Fibroblast of pulmonary artery (primary cell): ENCODE data around the gene SPATS1.
A peak's percentile ranks its signal among the peaks of the same experiment; 100 is the strongest.
"Not testable (repeated sequence)": the region's sequence is repeated elsewhere in the genome, so short reads cannot be mapped to it uniquely, and the experiment has no call there.

ENCODE experiments used
- DNase-seq: peaks from one replicate; pipeline ENCODE4 v3.0.0-alpha.2; 2010; ENCODE audit warnings: low read depth
- H3K4me3 ChIP-seq: replicated peaks from 2 replicates; pipeline ENCODE4 v1.5.1; 2011; ENCODE audit warnings: low read depth, mild to moderate bottlenecking, control low read depth, low read length, moderate library complexity
- TF ChIP-seq, protein P1 (sequence below): IDR thresholded peaks from 2 replicates; pipeline ENCODE4 v1.5.1; 2011; ENCODE audit warnings: mild to moderate bottlenecking, control low read depth, low read length, inconsistent platforms; ENCODE audit errors: missing control alignments

Gene SPATS1

DNA sequence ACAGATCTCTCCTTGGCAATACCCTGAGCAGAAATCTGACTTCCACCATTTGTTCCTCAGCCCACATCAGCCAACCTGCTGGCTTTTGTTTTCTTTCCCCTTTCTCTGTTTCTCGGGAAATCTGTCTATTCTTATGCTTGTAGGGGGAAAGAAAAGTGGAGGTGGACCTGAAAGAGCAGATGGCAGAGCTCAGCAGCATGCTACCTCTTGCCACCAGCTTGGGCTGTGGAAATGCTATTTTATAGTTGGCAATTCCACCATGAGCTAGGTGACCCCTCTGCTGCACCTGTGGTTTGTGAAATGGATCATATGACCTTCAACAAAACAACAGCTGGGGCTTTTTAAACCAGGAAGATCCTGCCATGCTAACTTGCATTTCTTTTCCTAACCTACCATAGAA is 6.8 kb upstream of the SPATS1 start:
- no peak for DNase-seq
- no peak overlapping the region for H3K4me3 ChIP-seq
- TF ChIP-seq, protein P1, sequence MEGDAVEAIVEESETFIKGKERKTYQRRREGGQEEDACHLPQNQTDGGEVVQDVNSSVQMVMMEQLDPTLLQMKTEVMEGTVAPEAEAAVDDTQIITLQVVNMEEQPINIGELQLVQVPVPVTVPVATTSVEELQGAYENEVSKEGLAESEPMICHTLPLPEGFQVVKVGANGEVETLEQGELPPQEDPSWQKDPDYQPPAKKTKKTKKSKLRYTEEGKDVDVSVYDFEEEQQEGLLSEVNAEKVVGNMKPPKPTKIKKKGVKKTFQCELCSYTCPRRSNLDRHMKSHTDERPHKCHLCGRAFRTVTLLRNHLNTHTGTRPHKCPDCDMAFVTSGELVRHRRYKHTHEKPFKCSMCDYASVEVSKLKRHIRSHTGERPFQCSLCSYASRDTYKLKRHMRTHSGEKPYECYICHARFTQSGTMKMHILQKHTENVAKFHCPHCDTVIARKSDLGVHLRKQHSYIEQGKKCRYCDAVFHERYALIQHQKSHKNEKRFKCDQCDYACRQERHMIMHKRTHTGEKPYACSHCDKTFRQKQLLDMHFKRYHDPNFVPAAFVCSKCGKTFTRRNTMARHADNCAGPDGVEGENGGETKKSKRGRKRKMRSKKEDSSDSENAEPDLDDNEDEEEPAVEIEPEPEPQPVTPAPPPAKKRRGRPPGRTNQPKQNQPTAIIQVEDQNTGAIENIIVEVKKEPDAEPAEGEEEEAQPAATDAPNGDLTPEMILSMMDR: no peak

DNA sequence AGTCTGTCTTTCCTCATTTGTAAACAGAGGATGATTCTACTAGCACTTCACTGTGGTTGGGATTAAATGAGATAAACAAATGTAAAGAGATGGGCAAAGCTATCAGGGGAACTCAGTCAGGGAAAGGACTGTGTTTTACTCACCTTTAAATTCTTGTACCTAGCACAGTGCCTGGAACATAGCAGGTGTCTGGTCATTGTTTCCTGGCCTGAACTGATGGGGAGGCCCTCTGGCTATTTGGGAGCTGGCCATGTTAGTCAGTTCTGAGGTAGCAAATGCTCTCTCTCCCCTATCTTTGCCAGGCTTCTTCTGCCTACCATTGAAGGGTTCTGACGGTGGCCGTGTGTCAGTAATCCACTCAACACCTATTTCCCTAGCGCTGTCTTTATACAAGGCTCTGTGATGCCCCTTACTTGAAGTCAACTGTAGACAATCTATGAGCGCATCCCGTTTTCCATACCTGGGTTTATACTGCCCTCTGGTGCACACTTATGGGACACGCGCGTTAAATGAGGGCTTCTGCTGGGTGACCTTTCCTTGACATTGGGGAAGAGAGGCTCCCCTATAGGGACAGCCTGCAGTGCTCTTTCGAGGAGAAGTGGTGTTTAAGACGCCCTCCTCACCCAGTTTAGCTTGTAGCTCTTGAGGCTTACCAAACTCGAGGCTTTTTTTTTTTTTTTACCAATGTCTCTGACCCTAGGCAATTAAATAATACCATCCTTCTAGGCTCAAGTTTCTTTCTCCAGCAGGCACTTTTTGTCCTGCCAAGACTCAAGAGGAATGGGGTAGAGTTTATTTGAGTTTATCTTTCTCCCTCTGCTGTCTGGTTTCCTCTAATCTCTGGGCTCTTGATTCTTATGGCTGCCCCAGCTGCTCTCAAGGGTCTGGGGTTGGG is 4.0 kb upstream of the SPATS1 start:
- TF ChIP-seq, protein P1: peak; percentile 76
- peak; percentile 67 for DNase-seq
- no peak overlapping the region for H3K4me3 ChIP-seq

- no peak for DNase-seq
- TF ChIP-seq, protein P1: no peak
- H3K4me3 ChIP-seq: no peak overlapping the region
These were observed 3.1 kb upstream of the SPATS1 start for GRCh38 chr6:44339301-44339700.

GRCh38 chr6:44339763-44340625 is 2.5 kb upstream of the SPATS1 start:
- TF ChIP-seq, protein P1: no peak
- H3K4me3 ChIP-seq: no peak overlapping the region
- DNase-seq: peak; percentile 10

DNA sequence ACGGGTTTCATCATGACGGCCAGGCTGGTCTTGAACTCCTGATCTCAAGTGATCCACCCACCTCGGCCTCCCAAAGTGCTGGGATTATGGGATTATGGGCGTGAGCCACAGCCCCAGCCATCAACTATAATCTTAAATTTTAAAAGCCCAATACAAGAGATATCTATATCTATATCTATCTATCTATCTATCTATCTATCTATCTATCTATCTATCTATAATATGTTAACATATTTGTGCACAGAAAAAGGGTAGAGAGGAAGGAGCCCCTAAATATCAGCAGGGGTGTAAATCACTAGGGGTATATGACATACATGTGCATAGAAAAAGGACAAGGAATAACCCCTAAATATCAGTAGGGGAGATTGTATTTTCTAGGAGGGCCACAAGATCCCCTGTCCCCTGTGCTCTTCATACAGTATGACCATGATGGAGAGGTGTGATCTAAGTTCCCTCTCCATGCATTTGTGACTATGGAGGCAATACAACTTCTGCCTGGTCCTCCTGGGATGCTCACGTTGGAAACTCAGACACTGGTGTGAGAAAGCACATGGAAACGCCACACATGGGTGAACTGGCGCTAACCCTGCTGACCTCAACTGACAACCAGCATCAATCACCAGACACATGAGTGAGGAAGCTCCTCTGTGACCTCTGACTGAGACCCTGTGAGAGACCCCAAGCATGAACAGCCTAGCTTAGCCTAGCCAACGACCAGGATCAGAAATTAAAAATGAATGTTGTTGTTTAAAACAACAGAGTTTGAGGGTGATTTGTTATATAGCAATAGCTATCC is 1.2 kb upstream of the SPATS1 start:
- DNase-seq: no peak
- TF ChIP-seq, protein P1: no peak
- H3K4me3 ChIP-seq: no peak overlapping the region

DNA sequence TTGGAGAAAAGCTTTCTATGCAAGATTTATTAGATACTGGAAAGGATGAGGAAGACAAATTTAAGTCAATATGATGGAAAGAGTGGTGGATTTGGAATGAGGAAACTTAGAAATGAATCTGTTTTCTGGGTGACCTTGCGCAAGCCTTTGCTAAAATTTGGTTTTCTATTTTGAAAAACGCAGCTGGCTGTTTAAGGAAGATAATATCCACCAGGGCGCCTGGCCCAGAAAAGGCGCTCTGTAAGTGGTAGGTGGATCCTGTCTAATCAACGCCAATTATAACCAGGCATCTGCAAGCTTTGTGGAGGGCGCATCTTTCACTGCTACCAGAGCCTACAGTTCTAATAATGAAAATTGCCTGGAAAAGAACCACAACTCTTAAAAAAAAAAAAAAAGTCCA is 398 bp upstream of the SPATS1 start:
- no peak overlapping the region for H3K4me3 ChIP-seq
- TF ChIP-seq, protein P1: no peak
- no peak for DNase-seq

GRCh38 chr6:44346818-44347217 is 4.4 kb downstream of the SPATS1 start:
- DNase-seq, H3K4me3 ChIP-seq: not testable (repeated sequence)
